ENCODE data around the gene IL18.
"Not testable (repeated sequence)": the region's sequence is repeated elsewhere in the genome, so short reads cannot be mapped to it uniquely, and the experiment has no call there.

IL18 gene

GRCh38 chr11:112167145-112167544 lies 3.3 kb upstream of the IL18 start, which contains the start of gene TEX12:
TSS of gene TEX12 (plus strand) at chr11:112167372. CDS start at chr11:112169269, 1,897 bp downstream.
- DNase-seq (ENCODE audit: low spot score): no peak

- peak; percentile 19 for DNase-seq (ENCODE audit: low spot score)
Measured at GRCh38 chr11:112166562-112166961, 2.7 kb upstream of the IL18 start.

- no peak for DNase-seq (ENCODE audit: low spot score)
Measured at GRCh38 chr11:112165049-112165448, 1.2 kb upstream of the IL18 start.

- DNase-seq (ENCODE audit: low spot score): peak; percentile 64
Measured at GRCh38 chr11:112162761-112163546, 940 bp downstream of the IL18 start.

- not testable (repeated sequence) for DNase-seq (ENCODE audit: low spot score)
Measured at GRCh38 chr11:112162200-112162599, 1.7 kb downstream of the IL18 start.

- DNase-seq (ENCODE audit: low spot score): no peak
Measured at GRCh38 chr11:112161012-112161411, 2.9 kb downstream of the IL18 start.

- DNase-seq (ENCODE audit: low spot score): no peak
Measured at GRCh38 chr11:112160091-112160848, 3.6 kb downstream of the IL18 start.

- DNase-seq (ENCODE audit: low spot score): no peak
Measured at GRCh38 chr11:112159098-112160065, 4.5 kb downstream of the IL18 start.

- peak; percentile 93 for DNase-seq (ENCODE audit: low spot score)
Measured at GRCh38 chr11:112156956-112157766, 6.7 kb downstream of the IL18 start.

GRCh38 chr11:112156153-112156955 lies 7.5 kb downstream of the IL18 start:
- DNase-seq (ENCODE audit: low spot score): no peak

- no peak for DNase-seq (ENCODE audit: low spot score)
Measured at GRCh38 chr11:112150517-112150916, 13.4 kb downstream of the IL18 start.

GRCh38 chr11:112143597-112143996 lies 20.3 kb downstream of the IL18 start:
- DNase-seq (ENCODE audit: low spot score): no peak

GRCh38 chr11:112134473-112134872 lies 29.4 kb downstream of the IL18 start:
- no peak for DNase-seq (ENCODE audit: low spot score)

GRCh38 chr11:112132737-112133136 lies 31.2 kb downstream of the IL18 start:
- no peak for DNase-seq (ENCODE audit: low spot score)

- DNase-seq (ENCODE audit: low spot score): no peak
Measured at GRCh38 chr11:112129656-112130055, 34.2 kb downstream of the IL18 start.

- DNase-seq (ENCODE audit: low spot score): peak; percentile 94
Measured at GRCh38 chr11:112128483-112129121, 35.3 kb downstream of the IL18 start.

- no peak for DNase-seq (ENCODE audit: low spot score)
Measured at GRCh38 chr11:112127056-112127455, 36.8 kb downstream of the IL18 start.

GRCh38 chr11:112123129-112123528 lies 40.8 kb downstream of the IL18 start:
- DNase-seq (ENCODE audit: low spot score): no peak

- DNase-seq (ENCODE audit: low spot score): no peak
Measured at GRCh38 chr11:112121981-112122615, 41.8 kb downstream of the IL18 start.
